ENCODE data around the gene NELL1. TPM values are rescaled to one million over a fixed set of nuclear protein-coding genes. Genes with fewer than 3 reads are reported as not detected.

Gene NELL1
- total and polyA plus RNA-seq, 7 donors = 0.01 TPM; not detected in 6

DNA sequence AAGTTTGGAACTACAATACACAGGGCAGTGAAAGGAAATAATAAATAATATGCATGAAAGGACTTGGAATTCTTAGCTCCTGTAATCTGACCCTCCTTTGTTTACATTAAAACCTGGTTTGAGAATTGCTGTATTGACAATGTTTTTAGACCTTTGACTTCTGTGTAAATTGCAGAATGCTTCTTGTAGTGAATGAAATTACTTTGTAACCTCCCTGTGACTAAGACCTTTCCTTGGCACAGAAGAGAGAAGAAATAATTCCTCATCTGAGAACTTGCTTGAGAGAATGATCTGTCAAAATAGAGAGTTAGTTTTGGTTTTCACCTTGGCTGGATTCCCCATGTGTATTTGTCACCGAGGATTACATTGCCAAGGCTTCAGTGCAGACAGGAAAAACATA lies 883.5 kb downstream of the NELL1 start:
- ATAC-seq = peak in 1 of 4 donors; percentile 13
- intact Hi-C loops (cut with DNase I) = no loop called here
- no peak for DNase-seq
- H3K36me3 ChIP-seq (ENCODE audit: insufficient read depth in 1 of 2, low read depth in 1 of 2) = no peaks in the 10 kb centered on the region
- H3K4me3 ChIP-seq = no peak overlapping the region
- no peaks in the 10 kb centered on the region for H3K4me1 ChIP-seq
- WGBS, 3 donors = 2 to 3% (median 2%) methylated on average over 1 of the region's 1 CpG
- no peak overlapping the region for H3K27ac ChIP-seq
- no peaks in the 10 kb centered on the region for H3K27me3 ChIP-seq (ENCODE audit: insufficient read depth in 3 of 3, low read length in 2 of 3)
- TF ChIP-seq, protein P1, sequence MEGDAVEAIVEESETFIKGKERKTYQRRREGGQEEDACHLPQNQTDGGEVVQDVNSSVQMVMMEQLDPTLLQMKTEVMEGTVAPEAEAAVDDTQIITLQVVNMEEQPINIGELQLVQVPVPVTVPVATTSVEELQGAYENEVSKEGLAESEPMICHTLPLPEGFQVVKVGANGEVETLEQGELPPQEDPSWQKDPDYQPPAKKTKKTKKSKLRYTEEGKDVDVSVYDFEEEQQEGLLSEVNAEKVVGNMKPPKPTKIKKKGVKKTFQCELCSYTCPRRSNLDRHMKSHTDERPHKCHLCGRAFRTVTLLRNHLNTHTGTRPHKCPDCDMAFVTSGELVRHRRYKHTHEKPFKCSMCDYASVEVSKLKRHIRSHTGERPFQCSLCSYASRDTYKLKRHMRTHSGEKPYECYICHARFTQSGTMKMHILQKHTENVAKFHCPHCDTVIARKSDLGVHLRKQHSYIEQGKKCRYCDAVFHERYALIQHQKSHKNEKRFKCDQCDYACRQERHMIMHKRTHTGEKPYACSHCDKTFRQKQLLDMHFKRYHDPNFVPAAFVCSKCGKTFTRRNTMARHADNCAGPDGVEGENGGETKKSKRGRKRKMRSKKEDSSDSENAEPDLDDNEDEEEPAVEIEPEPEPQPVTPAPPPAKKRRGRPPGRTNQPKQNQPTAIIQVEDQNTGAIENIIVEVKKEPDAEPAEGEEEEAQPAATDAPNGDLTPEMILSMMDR (IDR thresholded peaks at IDR 0.05) = no peak
- no peaks in the 10 kb centered on the region for H3K9me3 ChIP-seq

DNA sequence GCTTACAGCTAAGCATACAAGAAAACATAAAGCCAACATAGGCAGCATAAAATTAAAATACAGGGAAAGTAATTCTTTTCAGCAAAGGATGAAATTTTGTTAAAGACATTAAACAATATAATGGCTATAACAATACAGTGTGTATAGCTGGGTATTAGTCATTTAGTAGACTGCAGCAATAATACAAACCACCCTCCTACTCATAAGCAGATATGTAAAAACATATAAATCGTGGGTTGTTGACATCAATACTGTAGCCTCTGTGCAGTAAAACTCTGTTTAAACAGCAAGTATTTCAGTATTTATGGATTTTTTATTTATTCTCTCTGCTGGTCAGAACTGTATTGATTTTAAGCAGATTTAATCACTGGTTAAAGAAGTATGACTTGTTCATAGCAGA lies 884.4 kb downstream of the NELL1 start:
- intact Hi-C loops (cut with DNase I) = no loop called here

DNA sequence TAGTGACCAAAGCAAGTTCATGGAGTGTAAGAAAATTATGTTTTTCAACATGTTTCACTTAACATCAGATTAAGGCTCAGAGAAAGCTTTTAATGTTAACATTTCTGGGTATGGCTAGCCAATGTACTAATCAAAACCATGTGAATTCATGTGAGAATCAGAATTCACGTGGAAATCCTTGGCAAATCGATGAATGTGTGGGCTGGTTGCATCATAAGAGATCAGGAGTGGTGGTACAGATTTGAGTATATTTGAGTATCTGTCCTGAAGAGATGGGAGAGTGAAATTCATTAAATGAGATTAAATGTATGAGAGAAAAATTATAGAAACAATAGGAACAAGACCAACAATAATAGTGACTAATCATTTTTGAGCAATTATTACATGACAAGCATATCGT lies 884.9 kb downstream of the NELL1 start:
- Histone ChIP-seq H3K9me3 (no peaks in the 10 kb centered on the region), H3K27me3 (ENCODE audit: insufficient read depth in 3 of 3, low read length in 2 of 3) (no peaks in the 10 kb centered on the region), H3K27ac (no peak overlapping the region), H3K4me1 (no peaks in the 10 kb centered on the region), H3K4me3 (no peak overlapping the region), H3K36me3 (ENCODE audit: insufficient read depth in 1 of 2, low read depth in 1 of 2) (no peaks in the 10 kb centered on the region)
- no peak for ATAC-seq
- WGBS, 3 donors = 68 to 70% (median 68%) methylated on average over 3 of the region's 3 CpGs
- intact Hi-C loops (cut with DNase I) = no loop called here
- TF ChIP-seq, protein P1 (IDR thresholded peaks at IDR 0.05) = no peak
- DNase-seq = no peak

More for the DNA sequence above, 884.4 kb downstream of the NELL1 start:
- Histone ChIP-seq H3K27ac (no peak overlapping the region), H3K27me3 (ENCODE audit: insufficient read depth in 3 of 3, low read length in 2 of 3) (no peaks in the 10 kb centered on the region), H3K4me1 (no peaks in the 10 kb centered on the region), H3K4me3 (no peak overlapping the region), H3K9me3 (no peaks in the 10 kb centered on the region), H3K36me3 (ENCODE audit: insufficient read depth in 1 of 2, low read depth in 1 of 2) (no peaks in the 10 kb centered on the region)
- 76 to 84% (median 77%) methylated on average over 1 of the region's 1 CpG for WGBS, 3 donors
- TF ChIP-seq, protein P1 (IDR thresholded peaks at IDR 0.05) = no peak
- no peak for ATAC-seq
- no peak for DNase-seq

DNA sequence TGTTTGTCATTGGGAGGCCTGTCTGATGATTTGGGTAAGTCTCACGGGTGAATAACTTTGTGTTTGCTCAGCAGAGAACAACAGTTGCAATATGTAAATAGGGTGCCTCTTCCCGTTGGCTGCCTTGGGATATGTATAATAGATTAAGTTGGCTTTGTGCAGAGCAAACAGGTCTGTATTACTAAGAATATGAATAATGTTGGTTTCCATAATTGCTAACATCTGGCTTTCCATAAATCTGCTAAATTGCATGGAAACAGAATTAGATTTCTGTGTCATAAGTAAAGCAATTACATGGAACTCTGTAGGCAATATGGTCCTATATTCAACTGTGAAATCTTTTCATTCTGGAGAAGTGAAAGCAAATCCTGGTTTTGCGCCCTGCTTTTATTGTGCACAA lies 887.5 kb downstream of the NELL1 start:
- H3K4me3 ChIP-seq = no peak overlapping the region
- no peaks in the 10 kb centered on the region for H3K9me3 ChIP-seq
- H3K27me3 ChIP-seq (ENCODE audit: insufficient read depth in 3 of 3, low read length in 2 of 3) = no peaks in the 10 kb centered on the region
- DNase-seq (no peak), ATAC-seq (no peak)
- intact Hi-C loops (cut with DNase I) = no loop called here
- H3K4me1 ChIP-seq = no peaks in the 10 kb centered on the region
- H3K27ac ChIP-seq = no peak overlapping the region
- 32 to 49% (median 45%) methylated on average over 3 of the region's 3 CpGs for WGBS, 3 donors
- TF ChIP-seq, protein P1 (IDR thresholded peaks at IDR 0.05) = no peak
- H3K36me3 ChIP-seq (ENCODE audit: insufficient read depth in 1 of 2, low read depth in 1 of 2) = no peaks in the 10 kb centered on the region

DNA sequence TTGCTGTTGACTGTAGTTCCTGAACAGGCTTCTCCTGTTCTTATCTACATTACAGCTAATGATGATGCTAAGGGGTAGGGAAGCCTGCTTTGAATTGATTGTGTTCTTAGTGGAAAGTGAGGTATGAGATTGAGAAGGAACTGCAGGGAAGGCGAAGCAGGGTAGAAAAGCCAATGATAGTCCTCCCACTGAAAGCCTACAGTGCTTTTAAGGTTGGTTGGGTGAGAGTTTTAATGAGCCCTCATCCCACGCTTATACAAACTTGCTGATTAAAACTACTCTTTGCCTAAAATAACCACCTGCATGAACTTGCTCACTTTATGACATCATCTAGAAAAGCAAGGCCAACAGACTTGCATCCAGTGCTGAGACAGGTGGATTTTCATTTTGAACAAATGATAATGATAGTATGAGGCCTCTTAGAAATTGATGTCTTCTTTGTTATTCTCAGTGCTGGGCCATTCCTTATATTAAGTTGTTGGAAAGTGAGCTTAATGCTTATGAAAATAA lies 891.1 kb downstream of the NELL1 start:
- TF ChIP-seq, protein P1 (IDR thresholded peaks at IDR 0.05) = no peak

More for the DNA sequence above, 891.1 kb downstream of the NELL1 start:
- no peak for ATAC-seq
- no peaks in the 10 kb centered on the region for H3K9me3 ChIP-seq
- H3K27me3 ChIP-seq (ENCODE audit: insufficient read depth in 3 of 3, low read length in 2 of 3) = no peaks in the 10 kb centered on the region
- no peaks in the 10 kb centered on the region for H3K36me3 ChIP-seq (ENCODE audit: insufficient read depth in 1 of 2, low read depth in 1 of 2)
- DNase-seq = no peak
- intact Hi-C loops (cut with DNase I) = no loop called here
- H3K4me3 ChIP-seq = no peak overlapping the region
- H3K4me1 ChIP-seq = no peaks in the 10 kb centered on the region
- no peak overlapping the region for H3K27ac ChIP-seq
- WGBS, 3 donors = 77 to 90% (median 82%) methylated on average over 2 of the region's 2 CpGs

Data from psoas muscle (tissue), 8 donors.